Breast epithelium (tissue), 3 donors: ENCODE results near the gene RIMS1.

Experiments used
- CTCF ChIP-seq, 3 donors: fragments of 450-650 bp; IDR thresholded peaks; one replicate each; pipeline ENCODE4 v1.5.1; 2016 to 2017; ENCODE audit warnings: antibody characterized with exemption in 3 of 3, mild to moderate bottlenecking in 3 of 3, moderate library complexity in 3 of 3
- POLR2A ChIP-seq: fragments of 450-650 bp; IDR thresholded peaks from one replicate; pipeline ENCODE4 v1.6.1; 2016; ENCODE audit warnings: antibody characterized with exemption, mild to moderate bottlenecking, moderate library complexity
- POLR2AphosphoS5 ChIP-seq, 3 donors: sonication (generic); formaldehyde crosslinking; IDR thresholded peaks; one replicate each; pipeline ENCODE4 v1.6.1; 2017; ENCODE audit warnings: antibody characterized with exemption in 3 of 3

GRCh38 chr6:72035486-72035885 is 149.1 kb downstream of the RIMS1 start:
- TF ChIP-seq CTCF (IDR thresholded peaks at IDR 0.05) (no peak), POLR2AphosphoS5 (IDR thresholded peaks at IDR 0.05) (no peak), POLR2A (no peak)
